ENCODE measurements around the gene LRRC43.

- no peak for TF ChIP-seq POLR2AphosphoS5 (IDR thresholded peaks at IDR 0.05)
- TF ChIP-seq EZH2 (IDR thresholded peaks at IDR 0.05; ENCODE audit: borderline replicate concordance, insufficient read depth, low read length, poor library complexity, severe bottlenecking): no peak
- TF ChIP-seq MXI1 (conservative IDR thresholded peaks at IDR 0.05; ENCODE audit: poor library complexity, severe bottlenecking): no peak
- no peak for TF ChIP-seq CTCF (IDR thresholded peaks at IDR 0.05; ENCODE audit: poor library complexity, severe bottlenecking)
- no peak for TF ChIP-seq EP300 (conservative IDR thresholded peaks at IDR 0.05; ENCODE audit: poor library complexity, severe bottlenecking)
- TF ChIP-seq RAD21 (conservative IDR thresholded peaks at IDR 0.05): no peak
- TF ChIP-seq TAF1 (IDR thresholded peaks at IDR 0.05; ENCODE audit: low read depth): no peak
These were observed 25.3 kb downstream of the LRRC43 start for GRCh38 chr12:122208073-122208820.

Data from neural cell (in vitro differentiated cells).